HEK293 (cell line): ENCODE results near the gene INPP5A.

Experiments
- CTCF ChIA-PET: fragments of 350-600 bp; formaldehyde crosslinking; extraction: SDS; loops from one replicate; lab custom pipeline; 2021; ENCODE audit warnings: antibody characterized with exemption; lab: Yijun Ruan, JAX
- POLR2A ChIA-PET: fragments of 300-600 bp; formaldehyde crosslinking; extraction: SDS; loops from one replicate; lab custom pipeline; 2020; ENCODE audit warnings: antibody characterized with exemption, inconsistent platforms; lab: Yijun Ruan, JAX
- H3K27ac ChIP-seq: fragments of 200-500 bp; sonication (Bioruptor generic); 2 replicates; pipeline ENCODE4 v1.5.1; 2014; ENCODE audit warnings: low read depth, low read length, control low read depth, inconsistent platforms; ENCODE audit errors: extremely low read depth
- H3K36me3 ChIP-seq, 2 experiments: fragments of 200-500 bp in 1 of 2; sonication (Bioruptor generic) in 1 of 2; 1 replicate in 1 of 2; 2 replicates in 1 of 2; pipeline ENCODE4 v1.5.1; 2014 to 2017; ENCODE audit warnings: inconsistent platforms in 2 of 2, low read length in 2 of 2; ENCODE audit not compliant: control insufficient read depth in 2 of 2, insufficient read depth in 1 of 2
- H3K4me1 ChIP-seq: fragments of 200-500 bp; sonication (Bioruptor generic); 2 replicates; pipeline ENCODE4 v1.5.1; 2014; ENCODE audit warnings: mild to moderate bottlenecking, low read length, inconsistent platforms; ENCODE audit not compliant: control insufficient read depth, insufficient read depth
- H3K4me3 ChIP-seq: 2 replicates; pipeline ENCODE4 v1.5.1; 2011; ENCODE audit warnings: low read depth, mild to moderate bottlenecking, control low read depth, low read length, moderate library complexity
- H3K9me3 ChIP-seq: fragments of 200-500 bp; sonication (Bioruptor generic); 2 replicates; pipeline ENCODE4 v1.5.1; 2014; ENCODE audit warnings: low read depth, low read length, inconsistent platforms; ENCODE audit not compliant: control insufficient read depth, insufficient read depth
- HOXA7 ChIP-seq: sonication (generic); formaldehyde crosslinking; IDR thresholded peaks from 2 replicates; pipeline ENCODE4 v1.8.1; 2022; ENCODE audit warnings: missing genetic modification reagents, borderline replicate concordance
- TCF7L2 ChIP-seq: IDR thresholded peaks from 2 replicates; pipeline ENCODE4 v1.6.1; 2011; ENCODE audit warnings: low read depth, mild to moderate bottlenecking, inconsistent platforms, low read length, moderate library complexity, borderline replicate concordance
- ZNF132 ChIP-seq: fragments of 450-650 bp; formaldehyde crosslinking; IDR thresholded peaks from 2 replicates; pipeline ENCODE4 v1.5.1; 2017; ENCODE audit warnings: missing biosample characterization, missing genetic modification characterization, borderline replicate concordance
- ZNF148 ChIP-seq: fragments of 450-650 bp; formaldehyde crosslinking; IDR thresholded peaks from 2 replicates; pipeline ENCODE4 v1.5.0; 2017; ENCODE audit warnings: missing biosample characterization, missing genetic modification characterization, borderline replicate concordance
- ZNF221 ChIP-seq: fragments of 450-650 bp; formaldehyde crosslinking; IDR thresholded peaks from 2 replicates; pipeline ENCODE4 v1.5.1; 2017; ENCODE audit warnings: missing biosample characterization, missing genetic modification characterization, borderline replicate concordance
- ZNF266 ChIP-seq: fragments of 450-650 bp; formaldehyde crosslinking; IDR thresholded peaks from 2 replicates; pipeline ENCODE4 v1.5.1; 2016; ENCODE audit warnings: missing biosample characterization, missing genetic modification characterization, low read depth
- ZNF324 ChIP-seq: fragments of 450-650 bp; formaldehyde crosslinking; IDR thresholded peaks from 2 replicates; pipeline ENCODE4 v1.5.1; 2016; ENCODE audit warnings: missing biosample characterization, missing genetic modification characterization
- ZNF366 ChIP-seq: fragments of 450-650 bp; formaldehyde crosslinking; conservative IDR thresholded peaks from 2 replicates; pipeline ENCODE4 v1.5.1; 2016; ENCODE audit warnings: missing biosample characterization, missing genetic modification characterization
- ZNF513 ChIP-seq: fragments of 450-650 bp; IDR thresholded peaks from 2 replicates; pipeline ENCODE4 v1.5.1; 2018; ENCODE audit warnings: missing biosample characterization, missing genetic modification characterization
- ZNF555 ChIP-seq: fragments of 450-650 bp; formaldehyde crosslinking; conservative IDR thresholded peaks from 2 replicates; pipeline ENCODE4 v1.5.1; 2017; ENCODE audit warnings: missing biosample characterization, mild to moderate bottlenecking, missing genetic modification characterization, inconsistent platforms
- ZNF701 ChIP-seq: fragments of 450-650 bp; formaldehyde crosslinking; IDR thresholded peaks from 2 replicates; pipeline ENCODE4 v1.5.1; 2016; ENCODE audit warnings: missing biosample characterization, missing genetic modification characterization
- ZNF843 ChIP-seq: fragments of 450-650 bp; formaldehyde crosslinking; IDR thresholded peaks from 2 replicates; pipeline ENCODE4 v1.5.1; 2016; ENCODE audit warnings: missing biosample characterization, missing genetic modification characterization
- ZSCAN4 ChIP-seq: fragments of 450-650 bp; formaldehyde crosslinking; IDR thresholded peaks from 2 replicates; pipeline ENCODE4 v1.5.1; 2017; ENCODE audit warnings: missing biosample characterization, missing genetic modification characterization
- TF ChIP-seq, protein P1 (sequence below): fragments of 450-650 bp; formaldehyde crosslinking; IDR thresholded peaks from 2 replicates; pipeline ENCODE4 v1.5.1; 2016; ENCODE audit warnings: missing biosample characterization, missing genetic modification characterization
- TF ChIP-seq, protein P2 (sequence below): fragments of 450-650 bp; IDR thresholded peaks from 2 replicates; pipeline ENCODE4 v1.5.1; 2018; ENCODE audit warnings: missing biosample characterization, mild to moderate bottlenecking, missing genetic modification characterization
- TF ChIP-seq, protein P3 (sequence below): fragments of 450-650 bp; formaldehyde crosslinking; IDR thresholded peaks from 2 replicates; pipeline ENCODE4 v1.5.1; 2016; ENCODE audit warnings: missing biosample characterization, missing genetic modification characterization
- TF ChIP-seq, protein P4 (sequence below): fragments of 450-650 bp; formaldehyde crosslinking; IDR thresholded peaks from 2 replicates; pipeline ENCODE4 v1.5.1; 2016; ENCODE audit warnings: missing biosample characterization, missing genetic modification characterization
- TF ChIP-seq, protein P5 (sequence below): fragments of 450-650 bp; formaldehyde crosslinking; IDR thresholded peaks from 2 replicates; pipeline ENCODE4 v1.5.1; 2016; ENCODE audit warnings: missing biosample characterization, missing genetic modification characterization

INPP5A gene

DNA sequence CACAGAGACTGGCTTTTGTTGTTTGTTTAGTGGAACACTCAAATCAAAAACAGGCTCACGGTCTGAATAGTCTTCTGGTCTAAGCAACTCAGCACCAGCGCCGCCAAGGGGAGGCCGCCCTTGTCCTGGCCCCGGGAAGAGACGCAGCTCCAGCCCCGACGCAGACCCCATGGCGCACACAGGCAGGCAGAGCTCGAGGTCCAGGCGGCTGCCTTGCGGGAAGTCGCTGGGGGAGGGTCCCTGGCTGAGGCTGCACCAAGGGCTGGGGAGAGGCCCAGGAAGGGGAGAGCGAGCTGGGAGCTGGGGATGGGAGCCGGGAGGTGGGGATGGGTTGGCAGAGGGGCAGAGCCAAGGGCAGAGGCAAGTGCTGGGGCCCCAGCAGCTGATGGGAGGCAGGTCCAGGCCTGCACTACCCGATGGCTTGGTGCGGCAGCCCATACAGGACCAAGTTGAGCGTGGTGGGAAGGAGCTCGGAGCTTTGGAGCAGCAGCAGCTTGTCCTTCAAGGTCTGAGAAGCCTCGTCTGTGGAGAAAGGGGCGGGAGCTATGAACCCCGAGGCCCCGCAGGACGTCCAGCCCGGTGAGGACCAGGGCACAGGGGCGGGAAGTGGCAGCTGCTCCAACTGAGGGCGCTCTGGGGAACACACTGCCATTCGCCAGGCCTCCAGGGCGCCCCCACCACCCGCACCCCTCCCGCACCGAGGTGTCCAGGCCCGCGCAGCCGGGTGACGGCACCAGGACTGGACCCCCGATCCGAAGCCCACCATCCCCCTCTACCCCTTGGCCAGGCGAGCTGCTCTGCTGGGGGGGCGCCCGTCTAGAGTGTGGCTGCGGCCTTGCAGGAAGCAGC is 271.0 kb downstream of the INPP5A start:
- Histone ChIP-seq H3K27ac (no peak overlapping the region), H3K36me3 (no peaks in the 10 kb centered on the region), H3K4me1 (no peaks in the 10 kb centered on the region), H3K9me3 (no peaks in the 10 kb centered on the region)
- POLR2A ChIA-PET, result no interaction called here
- TF ChIP-seq, protein P1, sequence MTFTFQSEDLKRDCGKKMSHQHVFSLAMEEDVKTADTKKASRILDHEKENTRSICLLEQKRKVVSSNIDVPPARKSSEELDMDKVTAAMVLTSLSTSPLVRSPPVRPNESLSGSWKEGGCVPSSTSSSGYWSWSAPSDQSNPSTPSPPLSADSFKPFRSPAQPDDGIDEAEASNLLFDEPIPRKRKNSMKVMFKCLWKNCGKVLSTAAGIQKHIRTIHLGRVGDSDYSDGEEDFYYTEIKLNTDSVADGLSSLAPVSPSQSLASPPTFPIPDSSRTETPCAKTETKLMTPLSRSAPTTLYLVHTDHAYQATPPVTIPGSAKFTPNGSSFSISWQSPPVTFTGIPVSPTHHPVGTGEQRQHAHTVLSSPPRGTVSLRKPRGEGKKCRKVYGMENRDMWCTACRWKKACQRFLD (tag by site-specific recombination), result no peak
- TF ChIP-seq ZNF266 (tag by site-specific recombination), result no peak
- no peak for TF ChIP-seq ZNF366 (tag by site-specific recombination)
- TF ChIP-seq TCF7L2, result no peak
- TF ChIP-seq ZNF324 (tag by site-specific recombination), result no peak
- TF ChIP-seq, protein P2, sequence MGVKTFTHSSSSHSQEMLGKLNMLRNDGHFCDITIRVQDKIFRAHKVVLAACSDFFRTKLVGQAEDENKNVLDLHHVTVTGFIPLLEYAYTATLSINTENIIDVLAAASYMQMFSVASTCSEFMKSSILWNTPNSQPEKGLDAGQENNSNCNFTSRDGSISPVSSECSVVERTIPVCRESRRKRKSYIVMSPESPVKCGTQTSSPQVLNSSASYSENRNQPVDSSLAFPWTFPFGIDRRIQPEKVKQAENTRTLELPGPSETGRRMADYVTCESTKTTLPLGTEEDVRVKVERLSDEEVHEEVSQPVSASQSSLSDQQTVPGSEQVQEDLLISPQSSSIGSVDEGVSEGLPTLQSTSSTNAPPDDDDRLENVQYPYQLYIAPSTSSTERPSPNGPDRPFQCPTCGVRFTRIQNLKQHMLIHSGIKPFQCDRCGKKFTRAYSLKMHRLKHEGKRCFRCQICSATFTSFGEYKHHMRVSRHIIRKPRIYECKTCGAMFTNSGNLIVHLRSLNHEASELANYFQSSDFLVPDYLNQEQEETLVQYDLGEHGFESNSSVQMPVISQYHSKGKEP (tag by site-specific recombination), result no peak
- no peak for TF ChIP-seq ZNF132 (tag by site-specific recombination)
- no peak for TF ChIP-seq ZNF513 (tag by site-specific recombination)
- TF ChIP-seq ZNF843, result no peak
- TF ChIP-seq HOXA7 (CRISPR knock-in tag), result no peak
- no peak for TF ChIP-seq ZNF555 (tag by site-specific recombination)
- no peak for TF ChIP-seq ZNF148 (tag by site-specific recombination)
- TF ChIP-seq, protein P3, sequence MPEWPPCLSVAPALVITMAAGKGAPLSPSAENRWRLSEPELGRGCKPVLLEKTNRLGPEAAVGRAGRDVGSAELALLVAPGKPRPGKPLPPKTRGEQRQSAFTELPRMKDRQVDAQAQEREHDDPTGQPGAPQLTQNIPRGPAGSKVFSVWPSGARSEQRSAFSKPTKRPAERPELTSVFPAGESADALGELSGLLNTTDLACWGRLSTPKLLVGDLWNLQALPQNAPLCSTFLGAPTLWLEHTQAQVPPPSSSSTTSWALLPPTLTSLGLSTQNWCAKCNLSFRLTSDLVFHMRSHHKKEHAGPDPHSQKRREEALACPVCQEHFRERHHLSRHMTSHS (tag by site-specific recombination), result no peak
- TF ChIP-seq ZNF701 (tag by site-specific recombination), result no peak
- TF ChIP-seq ZNF221 (tag by site-specific recombination), result no peak
- TF ChIP-seq, protein P4, sequence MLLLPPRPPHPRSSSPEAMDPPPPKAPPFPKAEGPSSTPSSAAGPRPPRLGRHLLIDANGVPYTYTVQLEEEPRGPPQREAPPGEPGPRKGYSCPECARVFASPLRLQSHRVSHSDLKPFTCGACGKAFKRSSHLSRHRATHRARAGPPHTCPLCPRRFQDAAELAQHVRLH, result no peak
- TF ChIP-seq ZSCAN4 (tag by site-specific recombination), result no peak
- TF ChIP-seq, protein P5, sequence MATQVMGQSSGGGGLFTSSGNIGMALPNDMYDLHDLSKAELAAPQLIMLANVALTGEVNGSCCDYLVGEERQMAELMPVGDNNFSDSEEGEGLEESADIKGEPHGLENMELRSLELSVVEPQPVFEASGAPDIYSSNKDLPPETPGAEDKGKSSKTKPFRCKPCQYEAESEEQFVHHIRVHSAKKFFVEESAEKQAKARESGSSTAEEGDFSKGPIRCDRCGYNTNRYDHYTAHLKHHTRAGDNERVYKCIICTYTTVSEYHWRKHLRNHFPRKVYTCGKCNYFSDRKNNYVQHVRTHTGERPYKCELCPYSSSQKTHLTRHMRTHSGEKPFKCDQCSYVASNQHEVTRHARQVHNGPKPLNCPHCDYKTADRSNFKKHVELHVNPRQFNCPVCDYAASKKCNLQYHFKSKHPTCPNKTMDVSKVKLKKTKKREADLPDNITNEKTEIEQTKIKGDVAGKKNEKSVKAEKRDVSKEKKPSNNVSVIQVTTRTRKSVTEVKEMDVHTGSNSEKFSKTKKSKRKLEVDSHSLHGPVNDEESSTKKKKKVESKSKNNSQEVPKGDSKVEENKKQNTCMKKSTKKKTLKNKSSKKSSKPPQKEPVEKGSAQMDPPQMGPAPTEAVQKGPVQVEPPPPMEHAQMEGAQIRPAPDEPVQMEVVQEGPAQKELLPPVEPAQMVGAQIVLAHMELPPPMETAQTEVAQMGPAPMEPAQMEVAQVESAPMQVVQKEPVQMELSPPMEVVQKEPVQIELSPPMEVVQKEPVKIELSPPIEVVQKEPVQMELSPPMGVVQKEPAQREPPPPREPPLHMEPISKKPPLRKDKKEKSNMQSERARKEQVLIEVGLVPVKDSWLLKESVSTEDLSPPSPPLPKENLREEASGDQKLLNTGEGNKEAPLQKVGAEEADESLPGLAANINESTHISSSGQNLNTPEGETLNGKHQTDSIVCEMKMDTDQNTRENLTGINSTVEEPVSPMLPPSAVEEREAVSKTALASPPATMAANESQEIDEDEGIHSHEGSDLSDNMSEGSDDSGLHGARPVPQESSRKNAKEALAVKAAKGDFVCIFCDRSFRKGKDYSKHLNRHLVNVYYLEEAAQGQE, result no peak
- TF ChIP-seq, all 188 proteins: peak for 0
- CTCF ChIA-PET, result interaction anchor here (0.6 kb wide), 1 partner anchor 83 kb away, joined by 3 read pairs; no protein-coding TSS in a partner anchor
- H3K4me3 ChIP-seq, result no peak overlapping the region
